ENCODE results near the gene RAPGEF4. TPM values are rescaled to one million over a fixed set of nuclear protein-coding genes. Genes with fewer than 3 reads are reported as not detected.

The RAPGEF4 gene
- total and polyA plus RNA-seq, 8 donors = 3.6 to 23.7 (median 9.8) TPM; not detected in 1

DNA sequence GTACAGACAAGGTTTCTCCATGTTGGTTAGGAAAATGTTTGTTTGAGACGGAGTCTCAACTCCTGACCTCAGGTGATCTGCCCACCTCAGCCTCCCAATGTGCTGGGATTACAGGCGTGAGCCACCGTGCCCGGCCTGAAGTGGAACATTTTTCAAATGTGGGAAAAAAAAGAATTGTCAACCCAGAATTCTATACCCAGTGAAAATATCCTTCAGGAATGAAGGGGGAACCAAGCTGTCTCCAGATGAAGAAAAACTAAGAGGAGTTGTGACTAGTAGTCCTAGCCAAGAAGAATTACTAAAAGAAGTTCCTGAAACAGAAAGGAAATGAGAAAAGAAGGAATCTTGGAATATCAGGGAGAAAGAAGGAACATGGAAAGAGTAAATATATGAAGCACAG, 25.7 kb downstream of the RAPGEF4 start:
- H3K9me3 ChIP-seq = peaks cover 0 to 15% (median 13%) of the 10 kb centered on the region in 4 donors
- no peak for DNase-seq
- H3K27me3 ChIP-seq = no peaks in the 10 kb centered on the region
- WGBS, 5 donors = 97 to 99% (median 98%) methylated on average over 4 of the region's 4 CpGs
- TF ChIP-seq, protein P1, sequence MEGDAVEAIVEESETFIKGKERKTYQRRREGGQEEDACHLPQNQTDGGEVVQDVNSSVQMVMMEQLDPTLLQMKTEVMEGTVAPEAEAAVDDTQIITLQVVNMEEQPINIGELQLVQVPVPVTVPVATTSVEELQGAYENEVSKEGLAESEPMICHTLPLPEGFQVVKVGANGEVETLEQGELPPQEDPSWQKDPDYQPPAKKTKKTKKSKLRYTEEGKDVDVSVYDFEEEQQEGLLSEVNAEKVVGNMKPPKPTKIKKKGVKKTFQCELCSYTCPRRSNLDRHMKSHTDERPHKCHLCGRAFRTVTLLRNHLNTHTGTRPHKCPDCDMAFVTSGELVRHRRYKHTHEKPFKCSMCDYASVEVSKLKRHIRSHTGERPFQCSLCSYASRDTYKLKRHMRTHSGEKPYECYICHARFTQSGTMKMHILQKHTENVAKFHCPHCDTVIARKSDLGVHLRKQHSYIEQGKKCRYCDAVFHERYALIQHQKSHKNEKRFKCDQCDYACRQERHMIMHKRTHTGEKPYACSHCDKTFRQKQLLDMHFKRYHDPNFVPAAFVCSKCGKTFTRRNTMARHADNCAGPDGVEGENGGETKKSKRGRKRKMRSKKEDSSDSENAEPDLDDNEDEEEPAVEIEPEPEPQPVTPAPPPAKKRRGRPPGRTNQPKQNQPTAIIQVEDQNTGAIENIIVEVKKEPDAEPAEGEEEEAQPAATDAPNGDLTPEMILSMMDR (IDR thresholded peaks at IDR 0.05) = no peak
- TF ChIP-seq POLR2AphosphoS5 (IDR thresholded peaks at IDR 0.05) (no peak), POLR2A (IDR thresholded peaks at IDR 0.05) (no peak), EP300 (IDR thresholded peaks at IDR 0.05) (no peak)
- H3K27ac ChIP-seq = no peak overlapping the region
- no peaks in the 10 kb centered on the region for H3K4me1 ChIP-seq
- no peak overlapping the region for H3K4me3 ChIP-seq
- intact Hi-C loops (cut with DNase I; ENCODE audit: low total_unique reads) = no loop called here
- H3K36me3 ChIP-seq = no peaks in the 10 kb centered on the region

DNA sequence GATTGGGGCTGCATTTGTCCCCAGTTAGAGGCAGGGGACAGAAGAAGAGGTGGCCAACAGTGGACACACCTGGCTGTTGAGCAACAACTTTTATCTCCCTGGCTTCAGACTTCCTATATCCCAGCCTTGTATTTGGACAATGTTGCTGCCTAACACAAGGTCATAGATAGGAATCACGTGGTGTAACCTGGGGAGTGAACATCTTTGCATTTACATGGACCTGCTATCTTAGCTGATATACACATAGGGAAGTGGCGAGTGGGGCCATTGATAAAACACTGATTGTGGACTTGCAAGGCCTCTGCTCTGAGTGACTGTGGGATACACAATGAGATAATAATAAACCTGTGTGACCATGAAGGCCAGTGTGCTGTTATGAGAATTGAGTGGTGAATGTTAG, 26.9 kb downstream of the RAPGEF4 start:
- peaks cover 0 to 15% (median 13%) of the 10 kb centered on the region in 4 donors for H3K9me3 ChIP-seq
- no peak overlapping the region for H3K4me3 ChIP-seq
- intact Hi-C loops (cut with DNase I; ENCODE audit: low total_unique reads) = no loop called here
- no peak overlapping the region for H3K27ac ChIP-seq
- DNase-seq = peak in 1 of 2 donors; percentile 20
- TF ChIP-seq, protein P1 (IDR thresholded peaks at IDR 0.05) = no peak
- peak in 2 of 3 donors; percentile 53 to 74 for TF ChIP-seq POLR2AphosphoS5 (IDR thresholded peaks at IDR 0.05)
- no peaks in the 10 kb centered on the region for H3K27me3 ChIP-seq
- H3K36me3 ChIP-seq = no peaks in the 10 kb centered on the region
- WGBS, 5 donors = 20 to 44% (median 35%) methylated on average over 2 of the region's 2 CpGs
- no peaks in the 10 kb centered on the region for H3K4me1 ChIP-seq

DNA sequence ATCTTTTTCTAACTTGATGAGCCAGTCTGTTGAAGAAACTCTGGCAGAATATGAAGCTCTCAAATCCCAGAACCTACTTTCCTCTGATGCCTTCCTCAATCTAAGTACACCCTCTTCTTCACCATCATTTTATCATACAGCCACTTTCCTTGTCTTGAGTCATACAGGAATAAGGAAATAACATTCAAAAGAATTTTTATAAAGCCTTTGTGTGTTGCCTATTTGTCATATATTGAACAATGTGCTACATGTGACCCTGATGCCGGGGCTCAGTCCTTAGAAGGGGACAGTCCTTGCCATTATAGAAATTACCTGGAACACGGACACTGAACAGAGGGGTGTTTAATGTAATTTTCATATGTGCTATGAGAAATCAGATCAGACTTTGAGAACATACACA, 27.4 kb downstream of the RAPGEF4 start:
- WGBS, 5 donors = 71 to 88% (median 72%) methylated on average over 2 of the region's 2 CpGs
- DNase-seq = no peak
- TF ChIP-seq EP300 (IDR thresholded peaks at IDR 0.05) (no peak), POLR2AphosphoS5 (IDR thresholded peaks at IDR 0.05) (no peak), POLR2A (IDR thresholded peaks at IDR 0.05) (no peak)
- TF ChIP-seq, protein P1 (IDR thresholded peaks at IDR 0.05) = no peak
- Histone ChIP-seq H3K27me3 (no peaks in the 10 kb centered on the region), H3K36me3 (no peaks in the 10 kb centered on the region), H3K27ac (no peak overlapping the region), H3K4me1 (no peaks in the 10 kb centered on the region), H3K9me3 (peaks cover 0 to 15% (median 13%) of the 10 kb centered on the region in 4 donors), H3K4me3 (no peak overlapping the region)
- intact Hi-C loops (cut with DNase I; ENCODE audit: low total_unique reads) = no loop called here

DNA sequence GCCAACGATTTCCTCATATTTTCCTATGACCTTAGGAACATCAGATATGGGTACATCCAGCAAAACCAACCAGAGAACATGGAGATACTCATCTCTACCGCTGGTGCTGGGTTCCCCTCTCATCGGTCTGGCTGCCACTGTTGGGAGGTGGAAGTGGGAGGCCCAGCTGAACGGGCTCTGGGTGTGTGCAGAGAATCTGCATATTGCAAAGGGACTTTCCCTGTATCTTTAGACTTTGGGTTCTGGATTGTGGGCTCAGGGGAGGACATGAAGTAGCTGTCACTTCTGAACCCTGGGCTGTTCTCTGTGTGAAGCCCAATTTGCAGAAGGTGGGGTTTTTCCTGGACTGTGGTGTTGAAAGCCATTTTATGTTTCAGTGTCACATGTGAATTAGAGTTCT, 30.0 kb downstream of the RAPGEF4 start:
- no peak for TF ChIP-seq POLR2AphosphoS5 (IDR thresholded peaks at IDR 0.05)
- TF ChIP-seq, protein P1 (IDR thresholded peaks at IDR 0.05) = no peak
- no peak for TF ChIP-seq POLR2A (IDR thresholded peaks at IDR 0.05)
- TF ChIP-seq EP300 (IDR thresholded peaks at IDR 0.05) = no peak

More for the DNA sequence above, 30.0 kb downstream of the RAPGEF4 start:
- Histone ChIP-seq H3K4me3 (no peak overlapping the region), H3K9me3 (peaks cover 0 to 15% (median 13%) of the 10 kb centered on the region in 4 donors), H3K27ac (no peak overlapping the region), H3K4me1 (no peaks in the 10 kb centered on the region), H3K36me3 (no peaks in the 10 kb centered on the region), H3K27me3 (no peaks in the 10 kb centered on the region)
- DNase-seq = no peak
- 71 to 97% (median 84%) methylated on average over 4 of the region's 4 CpGs for WGBS, 5 donors
- intact Hi-C loops (cut with DNase I; ENCODE audit: low total_unique reads) = no loop called here

Data from stomach (tissue), 9 donors.